Mesodermal cell (in vitro differentiated cells): Measurements from ENCODE around the gene NCF2.

ENCODE experiments used
- H3K27ac ChIP-seq: 2 replicates; pipeline ENCODE4 v1.7.0; 2013; ENCODE audit warnings: mild to moderate bottlenecking, low read depth, low read length, moderate library complexity; ENCODE audit not compliant: severe bottlenecking
- H3K36me3 ChIP-seq: 2 replicates; pipeline ENCODE4 v1.7.1; 2013; ENCODE audit warnings: mild to moderate bottlenecking, low read length, moderate library complexity; ENCODE audit not compliant: control insufficient read depth, insufficient read depth
- H3K4me1 ChIP-seq: one replicate; pipeline ENCODE4 v1.7.1; 2013; ENCODE audit warnings: mild to moderate bottlenecking, low read length; ENCODE audit not compliant: insufficient read depth, control insufficient read depth, poor library complexity, severe bottlenecking
- H3K4me3 ChIP-seq: 2 replicates; pipeline ENCODE4 v1.7.0; 2013; ENCODE audit warnings: low read length, control low read depth, mild to moderate bottlenecking; ENCODE audit not compliant: insufficient read depth, poor library complexity, severe bottlenecking; ENCODE audit errors: extremely low read depth
- H3K9me3 ChIP-seq: 2 replicates; pipeline ENCODE4 v1.7.1; 2013; ENCODE audit warnings: mild to moderate bottlenecking, low read length, moderate library complexity; ENCODE audit not compliant: control insufficient read depth
- WGBS, 2 experiments: methylation state at CpG; one replicate each; pipeline ENCODE4 v1.1.5; 2013; ENCODE audit warnings: missing lambda C conversion rate in 2 of 2; ENCODE audit not compliant: insufficient coverage in 2 of 2; 5-methylcytosine and 5-hydroxymethylcytosine counted together

NCF2 gene

GRCh38 chr1:183570451-183570850 lies 19.8 kb downstream of the NCF2 start:
- no peaks in the 10 kb centered on the region for H3K36me3 ChIP-seq
- 84 to 86% methylated on average over 3 of the region's 4 CpGs for WGBS, 2 experiments
- H3K9me3 ChIP-seq = no peaks in the 10 kb centered on the region
- H3K27ac ChIP-seq = no peak overlapping the region
- no peak overlapping the region for H3K4me3 ChIP-seq
- H3K4me1 ChIP-seq = peaks cover 14% of the 10 kb centered on the region

- Histone ChIP-seq H3K27ac (no peak overlapping the region), H3K4me1 (peaks cover 14% of the 10 kb centered on the region), H3K36me3 (no peaks in the 10 kb centered on the region), H3K4me3 (no peak overlapping the region), H3K9me3 (no peaks in the 10 kb centered on the region)
- 93 to 96% methylated on average over 3 of the region's 3 CpGs for WGBS, 2 experiments
Measured at GRCh38 chr1:183569801-183570200, 20.5 kb downstream of the NCF2 start.

GRCh38 chr1:183569141-183569540 lies 21.1 kb downstream of the NCF2 start:
- 94 to 100% methylated on average over 3 to 4 of the region's 4 CpGs for WGBS, 2 experiments
- Histone ChIP-seq H3K36me3 (no peaks in the 10 kb centered on the region), H3K9me3 (no peaks in the 10 kb centered on the region), H3K4me3 (no peak overlapping the region), H3K27ac (no peak overlapping the region), H3K4me1 (peaks cover 14% of the 10 kb centered on the region)

- Histone ChIP-seq H3K4me1 (peaks cover 14% of the 10 kb centered on the region), H3K9me3 (no peaks in the 10 kb centered on the region), H3K27ac (no peak overlapping the region), H3K36me3 (no peaks in the 10 kb centered on the region), H3K4me3 (no peak overlapping the region)
- WGBS, 2 experiments = 91 to 94% methylated on average over 6 to 11 of the region's 12 CpGs
Measured at GRCh38 chr1:183568176-183569021, 21.9 kb downstream of the NCF2 start.

GRCh38 chr1:183567584-183567983 lies 22.7 kb downstream of the NCF2 start:
- Histone ChIP-seq H3K4me3 (no peak overlapping the region), H3K9me3 (no peaks in the 10 kb centered on the region), H3K27ac (no peak overlapping the region), H3K4me1 (peaks cover 14% of the 10 kb centered on the region), H3K36me3 (no peaks in the 10 kb centered on the region)
- WGBS, 2 experiments = 79 to 94% methylated on average over 4 to 5 of the region's 5 CpGs

GRCh38 chr1:183566026-183566425 lies 24.2 kb downstream of the NCF2 start:
- Histone ChIP-seq H3K4me1 (peaks cover 14% of the 10 kb centered on the region), H3K4me3 (no peak overlapping the region), H3K9me3 (no peaks in the 10 kb centered on the region), H3K27ac (no peak overlapping the region), H3K36me3 (no peaks in the 10 kb centered on the region)
- 89 to 100% methylated on average over 2 of the region's 2 CpGs for WGBS, 2 experiments

GRCh38 chr1:183565261-183565660 lies 25.0 kb downstream of the NCF2 start:
- H3K36me3 ChIP-seq = no peaks in the 10 kb centered on the region
- no peaks in the 10 kb centered on the region for H3K9me3 ChIP-seq
- H3K27ac ChIP-seq = no peak overlapping the region
- peaks cover 14% of the 10 kb centered on the region for H3K4me1 ChIP-seq
- no peak overlapping the region for H3K4me3 ChIP-seq
- 68 to 95% methylated on average over 3 to 4 of the region's 4 CpGs for WGBS, 2 experiments

GRCh38 chr1:183562701-183563100 lies 27.6 kb downstream of the NCF2 start:
- H3K27ac ChIP-seq = no peak overlapping the region
- H3K9me3 ChIP-seq = no peaks in the 10 kb centered on the region
- WGBS, 2 experiments = 100% methylated on average over 1 of the region's 2 CpGs; no CpG with 5 or more reads in 1 of the 2 experiments
- no peak overlapping the region for H3K4me3 ChIP-seq
- H3K36me3 ChIP-seq = no peaks in the 10 kb centered on the region
- no peaks in the 10 kb centered on the region for H3K4me1 ChIP-seq

GRCh38 chr1:183559061-183559460 lies 31.2 kb downstream of the NCF2 start:
- H3K27ac ChIP-seq = no peak overlapping the region

GRCh38 chr1:183554577-183554976 lies 35.7 kb downstream of the NCF2 start:
- Histone ChIP-seq H3K4me3 (no peak overlapping the region), H3K27ac (no peak overlapping the region), H3K9me3 (no peaks in the 10 kb centered on the region), H3K36me3 (peaks cover 54% of the 10 kb centered on the region), H3K4me1 (peaks cover 3% of the 10 kb centered on the region)
- WGBS, 2 experiments = 71% methylated on average over 1 of the region's 3 CpGs; no CpG with 5 or more reads in 1 of the 2 experiments

More at GRCh38 chr1:183559061-183559460, 31.2 kb downstream of the NCF2 start:
- Histone ChIP-seq H3K4me3 (no peak overlapping the region), H3K9me3 (no peaks in the 10 kb centered on the region), H3K36me3 (peaks cover 24% of the 10 kb centered on the region), H3K4me1 (no peaks in the 10 kb centered on the region)

- H3K36me3 ChIP-seq = peaks cover 62% of the 10 kb centered on the region
Measured at GRCh38 chr1:183553764-183554163, 36.5 kb downstream of the NCF2 start.

More at GRCh38 chr1:183553764-183554163, 36.5 kb downstream of the NCF2 start:
- H3K4me3 ChIP-seq = no peak overlapping the region
- H3K9me3 ChIP-seq = no peaks in the 10 kb centered on the region
- WGBS, 2 experiments = 83% methylated on average over 1 of the region's 3 CpGs; no CpG with 5 or more reads in 1 of the 2 experiments
- peaks cover 3% of the 10 kb centered on the region for H3K4me1 ChIP-seq
- no peak overlapping the region for H3K27ac ChIP-seq
